A549 (cell line): Measurements from ENCODE around the gene KIRREL2.

Experiments used
- CTCF ChIP-seq: fragments of >200 bp; sonication (Bioruptor Twin); formaldehyde crosslinking; IDR thresholded peaks from 3 replicates; pipeline ENCODE4 v1.5.1; 2016
- EP300 ChIP-seq, 2 experiments: fragments of >200 bp; sonication (Bioruptor Twin); formaldehyde crosslinking; IDR thresholded peaks; 2 replicates in 1 of 2; 3 replicates in 1 of 2; pipeline ENCODE4 v1.6.1; 2016 to 2017
- POLR2A ChIP-seq: IDR thresholded peaks from 2 replicates; pipeline ENCODE4 v1.6.1; 2012; ENCODE audit warnings: mild to moderate bottlenecking, low read length
- RARB ChIP-seq: fragments of 250-450 bp; sonication (Bioruptor Pico); IDR thresholded peaks from 2 replicates; pipeline ENCODE4 v1.8.0; 2021; ENCODE audit warnings: mild to moderate bottlenecking, moderate library complexity

DNA sequence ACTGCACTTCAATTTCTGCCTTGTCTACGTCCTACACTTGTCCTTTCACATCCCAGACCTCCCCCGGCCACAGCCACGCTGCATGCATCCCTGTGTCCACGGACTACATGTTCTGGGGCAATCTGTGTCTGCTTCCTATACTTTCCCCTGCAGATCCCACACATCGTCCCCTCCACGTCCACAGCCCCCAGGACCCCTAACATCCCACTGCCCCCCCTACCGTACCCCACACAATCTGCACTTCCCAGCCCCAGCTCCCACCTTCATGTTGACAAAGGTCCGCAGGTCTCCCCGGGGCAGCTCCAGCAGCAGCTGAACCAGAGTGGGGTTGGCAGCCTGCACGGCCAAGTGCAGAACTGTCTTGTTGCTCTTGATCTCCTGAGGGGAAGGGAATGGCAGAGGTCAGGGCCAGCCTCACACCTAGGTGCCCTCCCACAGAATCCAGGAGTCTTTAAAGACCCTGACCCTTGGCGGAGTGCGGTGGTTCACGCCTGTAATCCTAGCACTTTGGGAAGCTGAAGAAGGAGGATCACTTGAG lies 33.5 kb downstream of the KIRREL2 start:
- TF ChIP-seq EP300 (IDR thresholded peaks at IDR 0.05) (no peak), CTCF (no peak), RARB (CRISPR knock-in tag) (no peak), POLR2A (no peak)
